GM23338 (cell line): ENCODE results near the gene SLC25A12. TPM values are rescaled to one million over a fixed set of nuclear protein-coding genes. Genes with fewer than 3 reads are reported as not detected.

ENCODE experiments used
- ATAC-seq: fragments of 200-7000 bp; cut with Tn5 transposase; 3 replicates; pipeline ENCODE4 v1.9.1; 2020
- DNase-seq: peaks from one replicate; pipeline ENCODE4 v3.0.0-alpha.2; 2015; ENCODE audit warnings: low spot score
- H2AFZ ChIP-seq: fragments of 200-600 bp; sonication (generic); 2 replicates; pipeline ENCODE4 v1.8.0; 2016; ENCODE audit warnings: antibody characterized with exemption, mild to moderate bottlenecking, moderate library complexity
- H3F3A ChIP-seq: fragments of 200-600 bp; sonication (generic); replicated peaks from 2 replicates; pipeline ENCODE4 v1.8.0; 2017; ENCODE audit warnings: antibody characterized with exemption, mixed run types, low read depth
- H3K27ac ChIP-seq: fragments of 200-600 bp; sonication (generic); 2 replicates; pipeline ENCODE4 v1.6.1; 2016; ENCODE audit warnings: low read depth
- H3K27me3 ChIP-seq: fragments of 200-600 bp; sonication (generic); 2 replicates; pipeline ENCODE4 v1.8.0; 2016; ENCODE audit warnings: mild to moderate bottlenecking, mixed run types, moderate library complexity; ENCODE audit not compliant: insufficient read depth
- H3K36me3 ChIP-seq: fragments of 200-600 bp; sonication (generic); 2 replicates; pipeline ENCODE4 v1.8.0; 2016; ENCODE audit warnings: mild to moderate bottlenecking; ENCODE audit not compliant: insufficient read depth
- H3K4me1 ChIP-seq: fragments of 200-600 bp; sonication (generic); 2 replicates; pipeline ENCODE4 v1.8.0; 2016; ENCODE audit warnings: mild to moderate bottlenecking, moderate library complexity; ENCODE audit not compliant: insufficient read depth
- H3K4me2 ChIP-seq: fragments of 200-600 bp; sonication (generic); 2 replicates; pipeline ENCODE4 v1.7.1; 2017; ENCODE audit warnings: mixed run types
- H3K4me3 ChIP-seq: fragments of 200-600 bp; sonication (generic); 2 replicates; pipeline ENCODE4 v1.6.1; 2016; ENCODE audit warnings: mixed run types
- H3K79me2 ChIP-seq: fragments of 200-600 bp; sonication (generic); replicated peaks from 2 replicates; pipeline ENCODE4 v1.8.0; 2017; ENCODE audit warnings: mild to moderate bottlenecking; ENCODE audit not compliant: insufficient read depth
- H3K9me2 ChIP-seq: fragments of 200-600 bp; sonication (generic); 2 replicates; pipeline ENCODE4 v1.8.0; 2017; ENCODE audit not compliant: insufficient read depth
- H4K20me1 ChIP-seq: fragments of 200-600 bp; sonication (generic); replicated peaks from 2 replicates; pipeline ENCODE4 v1.8.0; 2017; ENCODE audit warnings: mild to moderate bottlenecking; ENCODE audit not compliant: insufficient read depth
- H3K27ac Mint-ChIP-seq: 2 replicates; pipeline ENCODE4 v1.8.0; 2020; ENCODE audit warnings: inconsistent platforms, mild to moderate bottlenecking, moderate library complexity, mixed read lengths
- H3K27me3 Mint-ChIP-seq: 3 replicates; pipeline ENCODE4 v1.8.0; 2022; ENCODE audit warnings: low read depth, mild to moderate bottlenecking, moderate library complexity, mixed read lengths, inconsistent platforms; ENCODE audit not compliant: insufficient read depth, poor library complexity
- H3K36me3 Mint-ChIP-seq: 3 replicates; pipeline ENCODE4 v1.8.0; 2021; ENCODE audit warnings: low read depth, mild to moderate bottlenecking, inconsistent platforms, moderate library complexity, mixed read lengths
- H3K4me1 Mint-ChIP-seq: 3 replicates; pipeline ENCODE4 v1.8.0; 2020; ENCODE audit warnings: mild to moderate bottlenecking, inconsistent platforms, mixed read lengths
- H3K4me3 Mint-ChIP-seq: 3 replicates; pipeline ENCODE4 v1.8.0; 2021; ENCODE audit warnings: moderate library complexity, mild to moderate bottlenecking, inconsistent platforms, mixed read lengths
- H3K9me3 Mint-ChIP-seq: 3 replicates; pipeline ENCODE4 v1.8.0; 2020; ENCODE audit warnings: moderate library complexity, mild to moderate bottlenecking, inconsistent platforms, mixed read lengths
- CREB1 ChIP-seq: fragments of 250-450 bp; sonication (Bioruptor Pico); IDR thresholded peaks from 2 replicates; pipeline ENCODE4 v1.5.0; 2020; ENCODE audit warnings: low read depth, mild to moderate bottlenecking, moderate library complexity
- EZH2phosphoT487 ChIP-seq: fragments of 200-600 bp; sonication (generic); IDR thresholded peaks from one replicate; pipeline ENCODE4 v1.8.1; 2018; ENCODE audit warnings: antibody characterized with exemption; ENCODE audit not compliant: unreplicated experiment
- JUNB ChIP-seq: IDR thresholded peaks from one replicate; pipeline ENCODE4 v1.6.1; 2016; ENCODE audit warnings: antibody characterized with exemption; ENCODE audit not compliant: unreplicated experiment
- NANOG ChIP-seq: IDR thresholded peaks from 2 replicates; pipeline ENCODE4 v1.6.1; 2016; ENCODE audit warnings: antibody characterized with exemption, borderline replicate concordance
- POLR2AphosphoS5 ChIP-seq: IDR thresholded peaks from 2 replicates; pipeline ENCODE4 v1.6.1; 2016; ENCODE audit warnings: antibody characterized with exemption, low read depth
- ZNF331 ChIP-seq: fragments of 250-450 bp; sonication (Bioruptor Pico); IDR thresholded peaks from 2 replicates; pipeline ENCODE4 v1.5.0; 2020; ENCODE audit warnings: low read depth, mild to moderate bottlenecking, moderate library complexity
- ZNF462 ChIP-seq: fragments of 250-450 bp; sonication (Bioruptor Pico); IDR thresholded peaks from 2 replicates; pipeline ENCODE4 v1.5.0; 2020; ENCODE audit warnings: mild to moderate bottlenecking, moderate library complexity
- polyA plus RNA-seq: library from polyadenylated mRNA; unstranded; fragments of >200 nt; fragmentation: Nextera tagmentation; extraction: Ambion mirVana; gene quantifications from 2 replicates; pipeline ENCODE4 v1.2.1, GENCODE V29; 2016
- total RNA-seq: library from RNA; depleted of rRNA; stranded (reverse); fragments of >200 nt; shearing (Covaris generic); gene quantifications from 2 replicates; pipeline ENCODE4 v1.2.3, GENCODE V29; 2014
- TF ChIP-seq, protein P1 (sequence below): IDR thresholded peaks from one replicate; pipeline ENCODE4 v1.6.1; 2018; ENCODE audit warnings: antibody characterized with exemption; ENCODE audit not compliant: unreplicated experiment

SLC25A12 gene
- total and polyA plus RNA-seq, 2 experiments from 2014 or later, result 4.8 to 14.8 TPM

- Mint-ChIP-seq H3K27me3 (no peaks in the 10 kb centered on the region), H3K4me1 (no peaks in the 10 kb centered on the region), H3K9me3 (no peaks in the 10 kb centered on the region), H3K4me3 (no peak overlapping the region), H3K27ac (no peak overlapping the region), H3K36me3 (peaks cover 4% of the 10 kb centered on the region; the same call in 2 of the 3 replicates)
- Histone ChIP-seq H3K4me2 (no peak overlapping the region), H3K9me2 (0 out of 2 replicates have a peak, but pooled peaks cover under 1% of the 10 kb centered on the region), H3K4me3 (no peak overlapping the region), H3K4me1 (no peaks in the 10 kb centered on the region), H3K27me3 (no peaks in the 10 kb centered on the region), H3F3A (no peaks in the 10 kb centered on the region), H3K36me3 (no peaks in the 10 kb centered on the region), H3K79me2 (no peaks in the 10 kb centered on the region), H2AFZ (no peak overlapping the region), H4K20me1 (no peaks in the 10 kb centered on the region), H3K27ac (no peak overlapping the region)
- DNase-seq (no peak), ATAC-seq (no peak)
- no peak for TF ChIP-seq ZNF462 (CRISPR knock-in tag)
- TF ChIP-seq, protein P1, sequence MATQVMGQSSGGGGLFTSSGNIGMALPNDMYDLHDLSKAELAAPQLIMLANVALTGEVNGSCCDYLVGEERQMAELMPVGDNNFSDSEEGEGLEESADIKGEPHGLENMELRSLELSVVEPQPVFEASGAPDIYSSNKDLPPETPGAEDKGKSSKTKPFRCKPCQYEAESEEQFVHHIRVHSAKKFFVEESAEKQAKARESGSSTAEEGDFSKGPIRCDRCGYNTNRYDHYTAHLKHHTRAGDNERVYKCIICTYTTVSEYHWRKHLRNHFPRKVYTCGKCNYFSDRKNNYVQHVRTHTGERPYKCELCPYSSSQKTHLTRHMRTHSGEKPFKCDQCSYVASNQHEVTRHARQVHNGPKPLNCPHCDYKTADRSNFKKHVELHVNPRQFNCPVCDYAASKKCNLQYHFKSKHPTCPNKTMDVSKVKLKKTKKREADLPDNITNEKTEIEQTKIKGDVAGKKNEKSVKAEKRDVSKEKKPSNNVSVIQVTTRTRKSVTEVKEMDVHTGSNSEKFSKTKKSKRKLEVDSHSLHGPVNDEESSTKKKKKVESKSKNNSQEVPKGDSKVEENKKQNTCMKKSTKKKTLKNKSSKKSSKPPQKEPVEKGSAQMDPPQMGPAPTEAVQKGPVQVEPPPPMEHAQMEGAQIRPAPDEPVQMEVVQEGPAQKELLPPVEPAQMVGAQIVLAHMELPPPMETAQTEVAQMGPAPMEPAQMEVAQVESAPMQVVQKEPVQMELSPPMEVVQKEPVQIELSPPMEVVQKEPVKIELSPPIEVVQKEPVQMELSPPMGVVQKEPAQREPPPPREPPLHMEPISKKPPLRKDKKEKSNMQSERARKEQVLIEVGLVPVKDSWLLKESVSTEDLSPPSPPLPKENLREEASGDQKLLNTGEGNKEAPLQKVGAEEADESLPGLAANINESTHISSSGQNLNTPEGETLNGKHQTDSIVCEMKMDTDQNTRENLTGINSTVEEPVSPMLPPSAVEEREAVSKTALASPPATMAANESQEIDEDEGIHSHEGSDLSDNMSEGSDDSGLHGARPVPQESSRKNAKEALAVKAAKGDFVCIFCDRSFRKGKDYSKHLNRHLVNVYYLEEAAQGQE, result no peak
- no peak for TF ChIP-seq POLR2AphosphoS5
- no peak for TF ChIP-seq EZH2phosphoT487
- TF ChIP-seq ZNF331 (CRISPR knock-in tag), result no peak
- TF ChIP-seq JUNB, result no peak
- TF ChIP-seq NANOG, result no peak
- no peak for TF ChIP-seq CREB1 (CRISPR knock-in tag)
These were observed 38.6 kb downstream of the SLC25A12 start for GRCh38 chr2:171855401-171855800.
